Measurements from ENCODE around the gene ABHD17A.

DNA sequence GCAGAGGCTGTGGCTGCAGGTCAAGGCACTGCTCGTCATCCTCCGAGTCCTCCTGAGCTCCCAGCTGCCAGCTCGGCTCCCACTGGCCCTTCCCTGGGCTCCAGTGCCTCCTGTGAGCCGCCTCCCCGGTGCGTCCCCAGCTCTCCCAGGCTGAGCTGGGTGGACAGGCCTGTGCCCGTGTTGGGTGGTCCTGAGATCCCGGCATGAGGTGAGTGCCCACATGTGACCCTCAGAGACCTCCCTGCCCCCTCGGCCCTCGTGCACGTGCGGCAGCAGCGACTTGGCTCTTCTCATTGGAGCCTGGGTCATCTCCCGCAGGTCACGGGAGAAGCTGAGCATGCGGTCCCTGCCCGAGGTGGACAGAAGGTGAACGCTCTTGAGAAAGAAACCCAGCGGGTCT lies 35.3 kb upstream of the ABHD17A start:
- TF ChIP-seq, protein P1, sequence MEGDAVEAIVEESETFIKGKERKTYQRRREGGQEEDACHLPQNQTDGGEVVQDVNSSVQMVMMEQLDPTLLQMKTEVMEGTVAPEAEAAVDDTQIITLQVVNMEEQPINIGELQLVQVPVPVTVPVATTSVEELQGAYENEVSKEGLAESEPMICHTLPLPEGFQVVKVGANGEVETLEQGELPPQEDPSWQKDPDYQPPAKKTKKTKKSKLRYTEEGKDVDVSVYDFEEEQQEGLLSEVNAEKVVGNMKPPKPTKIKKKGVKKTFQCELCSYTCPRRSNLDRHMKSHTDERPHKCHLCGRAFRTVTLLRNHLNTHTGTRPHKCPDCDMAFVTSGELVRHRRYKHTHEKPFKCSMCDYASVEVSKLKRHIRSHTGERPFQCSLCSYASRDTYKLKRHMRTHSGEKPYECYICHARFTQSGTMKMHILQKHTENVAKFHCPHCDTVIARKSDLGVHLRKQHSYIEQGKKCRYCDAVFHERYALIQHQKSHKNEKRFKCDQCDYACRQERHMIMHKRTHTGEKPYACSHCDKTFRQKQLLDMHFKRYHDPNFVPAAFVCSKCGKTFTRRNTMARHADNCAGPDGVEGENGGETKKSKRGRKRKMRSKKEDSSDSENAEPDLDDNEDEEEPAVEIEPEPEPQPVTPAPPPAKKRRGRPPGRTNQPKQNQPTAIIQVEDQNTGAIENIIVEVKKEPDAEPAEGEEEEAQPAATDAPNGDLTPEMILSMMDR (IDR thresholded peaks at IDR 0.05): no peak
- TF ChIP-seq EZH2 (IDR thresholded peaks at IDR 0.05): no peak
- TF ChIP-seq EZH2phosphoT487 (IDR thresholded peaks at IDR 0.05): no peak

Data from neural progenitor cell (in vitro differentiated cells).